HG03097 (cell line): ENCODE results near the gene FOXA2.

Source experiments
- ATAC-seq: cut with Tn5 transposase; IDR thresholded peaks from one replicate; pipeline ENCODE4 v1.9.1; 2021; ENCODE audit not compliant: unreplicated experiment, low FRiP score

Gene FOXA2

DNA sequence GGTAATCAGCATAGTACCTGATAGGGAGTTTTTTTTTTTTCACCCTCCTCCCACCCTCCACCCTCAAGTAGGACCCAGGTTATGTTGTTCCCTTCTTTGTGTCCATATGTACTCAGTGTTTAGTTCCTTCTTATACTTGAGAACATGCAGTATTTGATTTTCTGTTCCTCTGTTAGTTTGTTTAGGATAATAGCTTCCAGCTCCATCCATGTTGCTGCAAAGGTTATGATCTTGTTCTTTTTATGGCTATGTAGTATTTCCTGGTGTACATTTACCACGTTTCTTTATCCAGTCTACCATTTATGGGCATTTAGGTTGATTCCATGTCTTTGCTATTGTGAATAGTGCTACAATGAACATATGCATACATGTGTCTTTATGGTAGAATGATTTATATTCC is 41.9 kb downstream of the FOXA2 start:
- no peak for ATAC-seq

- no peak for ATAC-seq
These were observed 43.5 kb downstream of the FOXA2 start for GRCh38 chr20:22540832-22541231.

- ATAC-seq: no peak
These were observed 47.2 kb downstream of the FOXA2 start for GRCh38 chr20:22536956-22537756.

- ATAC-seq: no peak
These were observed 48.1 kb downstream of the FOXA2 start for GRCh38 chr20:22536141-22536828.

DNA sequence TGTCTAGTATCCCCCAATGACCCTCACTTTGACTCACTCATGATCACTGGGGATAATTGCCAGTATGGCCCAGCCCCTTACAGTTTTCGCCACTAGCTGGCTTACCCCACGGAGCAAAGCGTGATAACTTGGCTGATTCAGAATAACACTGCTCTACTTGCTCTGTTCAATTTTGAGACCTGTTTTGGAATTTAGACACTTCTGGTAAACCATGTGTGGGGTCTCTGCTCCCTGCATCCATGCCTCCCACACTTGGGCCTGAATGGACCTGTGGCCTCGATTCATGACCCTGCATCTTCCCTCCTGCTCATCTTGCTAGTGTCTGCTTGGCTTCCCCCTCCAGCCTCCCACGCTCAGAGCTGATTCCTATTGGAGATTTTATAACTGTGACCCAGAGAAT is 48.9 kb downstream of the FOXA2 start:
- no peak for ATAC-seq

GRCh38 chr20:22533823-22534751 is 50.3 kb downstream of the FOXA2 start:
- no peak for ATAC-seq

GRCh38 chr20:22532598-22532997 is 51.8 kb downstream of the FOXA2 start:
- ATAC-seq: no peak

GRCh38 chr20:22531756-22532155 is 52.6 kb downstream of the FOXA2 start:
- no peak for ATAC-seq

GRCh38 chr20:22531056-22531615 is 53.2 kb downstream of the FOXA2 start:
- no peak for ATAC-seq
